Measurements from ENCODE around the gene MXRA7.

DNA sequence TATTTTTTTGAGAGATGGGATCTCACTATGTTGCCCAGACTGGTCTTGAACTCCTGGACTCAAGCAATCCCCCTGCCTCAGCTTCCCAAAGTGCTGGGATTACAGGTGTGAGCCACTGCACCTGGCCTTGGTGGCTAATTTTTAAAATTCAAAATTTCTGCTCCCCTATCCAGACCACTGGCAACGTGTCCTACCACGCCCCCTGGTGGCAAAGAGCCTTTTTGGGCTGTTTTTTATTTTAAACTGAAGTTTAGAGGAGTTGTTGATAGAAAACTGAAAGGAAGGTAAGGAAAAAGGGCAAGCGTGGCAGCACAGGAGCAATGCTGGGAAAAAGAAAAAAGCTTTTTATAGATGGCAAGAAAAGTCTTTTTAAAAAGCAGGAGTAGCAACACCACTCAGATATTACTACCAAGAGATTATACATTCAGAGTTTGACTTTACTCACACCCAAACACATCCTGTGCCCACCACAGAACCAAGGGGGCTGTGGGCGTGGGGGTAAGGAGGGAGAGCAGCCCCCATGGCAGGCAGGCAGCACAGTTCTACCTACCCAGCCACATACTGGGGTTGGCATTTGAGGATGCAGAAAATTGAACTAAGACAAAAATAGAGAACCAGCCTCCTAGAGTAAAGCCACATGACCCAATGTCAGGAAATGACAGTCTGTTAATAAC, 4.2 kb upstream of the MXRA7 start:
- TF ChIP-seq POLR2A (IDR thresholded peaks at IDR 0.05; ENCODE audit: low read depth, low read length) (no peak; the same call in 1 of the 2 replicates), RFX5 (IDR thresholded peaks at IDR 0.05; ENCODE audit: low read depth, low read length) (no peak), RAD21 (IDR thresholded peaks at IDR 0.05; ENCODE audit: low read length) (peak; percentile 65), RCOR1 (IDR thresholded peaks at IDR 0.05; ENCODE audit: insufficient replicate concordance, low read length) (no peak), BHLHE40 (IDR thresholded peaks at IDR 0.05; ENCODE audit: low read depth, low read length) (no peak), MAFK (IDR thresholded peaks at IDR 0.05; ENCODE audit: low read depth, low read length) (no peak), CHD1 (IDR thresholded peaks at IDR 0.05; ENCODE audit: low read depth, low read length) (no peak), MXI1 (IDR thresholded peaks at IDR 0.05; ENCODE audit: borderline replicate concordance, low read depth, low read length) (no peak)
- TF ChIP-seq, protein P1, sequence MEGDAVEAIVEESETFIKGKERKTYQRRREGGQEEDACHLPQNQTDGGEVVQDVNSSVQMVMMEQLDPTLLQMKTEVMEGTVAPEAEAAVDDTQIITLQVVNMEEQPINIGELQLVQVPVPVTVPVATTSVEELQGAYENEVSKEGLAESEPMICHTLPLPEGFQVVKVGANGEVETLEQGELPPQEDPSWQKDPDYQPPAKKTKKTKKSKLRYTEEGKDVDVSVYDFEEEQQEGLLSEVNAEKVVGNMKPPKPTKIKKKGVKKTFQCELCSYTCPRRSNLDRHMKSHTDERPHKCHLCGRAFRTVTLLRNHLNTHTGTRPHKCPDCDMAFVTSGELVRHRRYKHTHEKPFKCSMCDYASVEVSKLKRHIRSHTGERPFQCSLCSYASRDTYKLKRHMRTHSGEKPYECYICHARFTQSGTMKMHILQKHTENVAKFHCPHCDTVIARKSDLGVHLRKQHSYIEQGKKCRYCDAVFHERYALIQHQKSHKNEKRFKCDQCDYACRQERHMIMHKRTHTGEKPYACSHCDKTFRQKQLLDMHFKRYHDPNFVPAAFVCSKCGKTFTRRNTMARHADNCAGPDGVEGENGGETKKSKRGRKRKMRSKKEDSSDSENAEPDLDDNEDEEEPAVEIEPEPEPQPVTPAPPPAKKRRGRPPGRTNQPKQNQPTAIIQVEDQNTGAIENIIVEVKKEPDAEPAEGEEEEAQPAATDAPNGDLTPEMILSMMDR (conservative IDR thresholded peaks at IDR 0.05; ENCODE audit: low read depth, low read length), result peak; percentile 77

All from IMR-90 (cell line).